Heart left ventricle (tissue), 13 donors: ENCODE measurements around the gene ADGRV1.

Experiments
- POLR2A ChIP-seq, 2 donors: fragments of 450-650 bp; IDR thresholded peaks; one replicate each; pipeline ENCODE4 v1.6.1; 2017; ENCODE audit warnings: antibody characterized with exemption in 2 of 2, mild to moderate bottlenecking in 2 of 2, moderate library complexity in 2 of 2
- TF ChIP-seq, protein P1 (sequence below), 12 donors: fragments of 200-600 bp; sonication (generic) in 4 of 12; IDR thresholded peaks; one replicate each; pipeline versions ENCODE4 v1.5.0 to v1.8.0; 2018 to 2022; ENCODE audit warnings: antibody characterized with exemption in 12 of 12, mild to moderate bottlenecking in 5 of 12
- donor health status: ischemic (EF 13 %, LVEDD 7.1; RV severe dilation, severe dysfunction).
- donor health status: DM: no; HTN: yes; CAD: no.
- donor health status: DM: no; HTN: no; CAD: no.
- donor health status: ischemic (EF 25% LVEDD 6.9; RV normal size, moderate dysfunction).
- donor health status: ischemic (EF 25% LVEDD 5.7; RV mildly dilated, moderate dysfunction).
- donor health status: ischemic (EF 35%, LVEDD 5.7; RV mildly dilated, moderate dysfunction).
- donor health status: nonischemic (EF 11% LVEDD 7.7; RV severe dilation, severe dysfunction).
- donor health status: DM: yes; HTN: yes; CAD: no.
- donor health status: PGD.
- donor health status: ischemic (EF 29% LVEDD 5.4; RV normal size, mild dysfunction).
- donor health status: nonischemic (EF 23%, LVEDD 6.1; RV moderate dilation, normal function).

DNA sequence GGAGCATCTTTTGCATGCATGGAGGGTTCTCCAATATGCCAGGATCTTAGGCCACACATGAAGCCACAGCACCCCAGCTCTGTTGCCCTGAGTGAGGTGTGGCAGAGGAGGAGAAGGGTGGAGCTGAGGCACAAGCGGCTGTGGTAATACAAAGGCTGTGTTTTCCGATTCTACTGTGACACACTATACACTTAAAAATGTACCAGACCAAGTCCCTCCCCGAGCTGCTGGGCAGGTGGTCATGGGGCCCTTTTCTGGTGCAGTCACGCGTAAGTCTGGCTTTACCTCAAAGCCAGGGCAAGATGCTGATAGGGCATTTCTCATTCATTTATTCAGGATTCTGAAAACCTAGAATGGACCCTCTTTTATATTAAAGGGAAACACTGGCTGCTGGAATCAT lies 3.7 kb downstream of the ADGRV1 start:
- TF ChIP-seq, protein P1, sequence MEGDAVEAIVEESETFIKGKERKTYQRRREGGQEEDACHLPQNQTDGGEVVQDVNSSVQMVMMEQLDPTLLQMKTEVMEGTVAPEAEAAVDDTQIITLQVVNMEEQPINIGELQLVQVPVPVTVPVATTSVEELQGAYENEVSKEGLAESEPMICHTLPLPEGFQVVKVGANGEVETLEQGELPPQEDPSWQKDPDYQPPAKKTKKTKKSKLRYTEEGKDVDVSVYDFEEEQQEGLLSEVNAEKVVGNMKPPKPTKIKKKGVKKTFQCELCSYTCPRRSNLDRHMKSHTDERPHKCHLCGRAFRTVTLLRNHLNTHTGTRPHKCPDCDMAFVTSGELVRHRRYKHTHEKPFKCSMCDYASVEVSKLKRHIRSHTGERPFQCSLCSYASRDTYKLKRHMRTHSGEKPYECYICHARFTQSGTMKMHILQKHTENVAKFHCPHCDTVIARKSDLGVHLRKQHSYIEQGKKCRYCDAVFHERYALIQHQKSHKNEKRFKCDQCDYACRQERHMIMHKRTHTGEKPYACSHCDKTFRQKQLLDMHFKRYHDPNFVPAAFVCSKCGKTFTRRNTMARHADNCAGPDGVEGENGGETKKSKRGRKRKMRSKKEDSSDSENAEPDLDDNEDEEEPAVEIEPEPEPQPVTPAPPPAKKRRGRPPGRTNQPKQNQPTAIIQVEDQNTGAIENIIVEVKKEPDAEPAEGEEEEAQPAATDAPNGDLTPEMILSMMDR (IDR thresholded peaks at IDR 0.05): no peak
- no peak for TF ChIP-seq POLR2A (IDR thresholded peaks at IDR 0.05)
